CD4-positive, alpha-beta T cell treated with Interleukin-17A for 4 hours (primary cell): ENCODE results near the gene ITFG2.
"Not testable (repeated sequence)": the region's sequence is repeated elsewhere in the genome, so short reads cannot be mapped to it uniquely, and the experiment has no call there.

Experiments used
- DNase-seq: peaks from one replicate; pipeline ENCODE4 v3.0.0-alpha.2; 2020; ENCODE audit warnings: mixed read lengths

The ITFG2 gene

DNA sequence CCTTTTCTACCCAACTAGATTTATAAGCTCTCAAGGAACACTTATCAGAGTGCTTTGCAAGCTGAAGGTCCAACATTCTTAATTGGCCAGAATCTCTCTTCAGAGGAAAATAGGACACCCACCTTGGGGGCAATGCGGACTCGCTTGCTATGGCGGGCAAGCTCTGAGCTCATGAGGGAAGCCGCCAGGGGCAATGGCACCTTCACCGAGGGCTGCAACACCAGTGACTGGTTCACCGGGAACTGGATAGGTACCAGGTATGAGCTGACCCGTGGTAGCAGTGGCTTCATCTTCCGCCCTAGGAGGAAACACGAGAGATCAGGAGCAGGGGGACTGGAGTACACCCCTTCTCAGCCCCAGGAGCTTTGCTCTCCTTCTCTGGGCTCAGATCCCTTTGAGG is 51.7 kb downstream of the ITFG2 start:
- no peak for DNase-seq

GRCh38 chr12:2868986-2869632 is 56.6 kb downstream of the ITFG2 start:
- DNase-seq, result not testable (repeated sequence)
